Measurements from ENCODE around the gene HYAL2.
A peak's percentile ranks its signal among the peaks of the same experiment; 100 is the strongest.
"Not testable (repeated sequence)": the region's sequence is repeated elsewhere in the genome, so short reads cannot be mapped to it uniquely, and the experiment has no call there.

Gene HYAL2

DNA sequence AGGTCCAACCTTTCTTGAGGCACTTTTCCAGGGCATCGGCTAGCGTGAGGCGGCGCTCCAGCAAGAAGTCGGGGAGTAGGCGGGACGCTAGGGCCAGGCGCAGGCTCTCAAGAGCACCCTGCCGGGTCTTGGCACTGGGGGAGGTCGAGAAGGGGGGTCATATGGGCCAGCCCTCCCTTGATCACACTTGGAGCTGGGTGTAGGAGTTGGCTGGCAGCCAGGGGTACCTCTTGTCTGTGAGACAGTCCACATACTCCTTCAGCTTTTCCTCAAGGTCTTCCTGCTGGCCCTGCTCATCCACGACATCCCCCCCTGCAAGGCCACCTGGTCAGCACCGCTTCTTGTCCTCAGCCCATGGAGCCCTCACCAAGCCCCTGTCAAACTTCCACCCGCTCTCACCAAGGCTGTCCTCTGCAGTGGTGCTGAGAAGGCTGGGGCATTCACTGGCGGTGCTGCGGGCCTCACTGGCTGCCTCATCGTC is 32.3 kb downstream of the HYAL2 start:
- DNase-seq (ENCODE audit: low spot score), result no peak

DNA sequence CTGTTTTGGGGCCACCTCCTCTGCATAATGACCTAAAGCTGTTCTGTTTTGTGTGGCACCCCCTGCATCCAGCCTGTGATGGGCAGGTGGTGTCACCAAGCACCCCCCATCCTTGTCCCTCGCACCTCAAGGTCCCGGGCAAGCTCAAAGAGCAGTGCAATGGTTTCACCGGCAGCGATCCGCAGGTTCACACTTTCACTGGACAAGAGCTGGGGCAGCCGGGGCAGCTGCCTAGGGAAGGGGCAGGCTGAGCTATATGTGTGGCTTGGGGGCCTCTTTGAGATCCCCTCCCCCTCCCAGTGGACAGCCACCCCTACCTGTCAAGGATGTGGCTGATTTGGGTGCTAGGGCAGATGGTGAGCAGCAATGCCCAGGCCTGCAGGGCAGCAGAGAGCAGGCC is 33.4 kb downstream of the HYAL2 start:
- DNase-seq (ENCODE audit: low spot score), result no peak

DNA sequence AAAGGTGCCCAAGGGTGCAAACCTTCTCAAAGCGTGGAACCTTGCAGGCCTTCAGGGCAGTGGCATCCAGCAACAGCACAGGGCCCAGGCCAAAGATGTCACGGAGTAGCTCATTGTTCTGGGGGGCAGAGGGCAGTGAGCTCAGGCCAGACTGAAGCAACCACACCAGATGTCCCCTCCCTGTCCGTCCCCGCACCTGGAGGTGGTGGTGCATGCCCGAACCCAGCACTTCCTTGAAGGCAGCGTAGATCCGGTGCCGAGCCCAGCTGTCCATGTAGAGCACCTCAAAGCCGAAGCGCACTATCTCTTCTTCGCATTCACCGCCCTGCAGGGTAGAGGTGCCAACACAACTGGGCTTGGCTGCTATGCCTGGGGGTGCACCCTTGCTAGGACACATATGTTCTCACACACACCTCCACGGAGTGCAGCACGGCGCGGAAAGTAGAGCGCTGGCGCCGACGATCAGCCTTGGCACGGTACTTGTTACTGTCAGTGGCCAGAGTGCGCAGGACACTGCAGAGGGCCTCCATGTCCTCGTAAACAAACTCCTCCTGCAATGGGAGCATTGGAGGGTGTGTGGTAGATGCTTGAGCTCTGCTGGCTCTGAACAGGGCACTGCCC is 34.0 kb downstream of the HYAL2 start:
- DNase-seq (ENCODE audit: low spot score), result no peak

DNA sequence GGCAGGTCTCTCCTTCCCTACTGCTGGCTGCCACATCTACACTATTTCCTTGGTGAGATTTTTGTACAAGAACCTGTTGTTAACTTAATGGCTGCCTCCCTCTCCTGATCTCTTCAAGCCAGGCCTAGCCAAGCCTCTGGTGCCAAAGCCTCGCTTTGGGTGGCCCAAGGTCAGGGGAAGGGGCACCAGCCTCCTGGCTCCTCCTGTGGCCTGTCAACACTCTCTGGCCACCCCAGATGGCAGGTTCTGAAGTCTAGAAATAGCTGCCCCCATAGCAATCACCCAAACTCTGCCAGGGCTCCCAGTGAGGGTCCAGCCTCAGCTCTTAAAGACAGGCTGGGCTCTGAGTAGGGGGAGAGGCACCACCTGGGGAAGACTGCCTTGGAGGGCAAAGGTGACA is 35.3 kb downstream of the HYAL2 start:
- no peak for DNase-seq (ENCODE audit: low spot score)

DNA sequence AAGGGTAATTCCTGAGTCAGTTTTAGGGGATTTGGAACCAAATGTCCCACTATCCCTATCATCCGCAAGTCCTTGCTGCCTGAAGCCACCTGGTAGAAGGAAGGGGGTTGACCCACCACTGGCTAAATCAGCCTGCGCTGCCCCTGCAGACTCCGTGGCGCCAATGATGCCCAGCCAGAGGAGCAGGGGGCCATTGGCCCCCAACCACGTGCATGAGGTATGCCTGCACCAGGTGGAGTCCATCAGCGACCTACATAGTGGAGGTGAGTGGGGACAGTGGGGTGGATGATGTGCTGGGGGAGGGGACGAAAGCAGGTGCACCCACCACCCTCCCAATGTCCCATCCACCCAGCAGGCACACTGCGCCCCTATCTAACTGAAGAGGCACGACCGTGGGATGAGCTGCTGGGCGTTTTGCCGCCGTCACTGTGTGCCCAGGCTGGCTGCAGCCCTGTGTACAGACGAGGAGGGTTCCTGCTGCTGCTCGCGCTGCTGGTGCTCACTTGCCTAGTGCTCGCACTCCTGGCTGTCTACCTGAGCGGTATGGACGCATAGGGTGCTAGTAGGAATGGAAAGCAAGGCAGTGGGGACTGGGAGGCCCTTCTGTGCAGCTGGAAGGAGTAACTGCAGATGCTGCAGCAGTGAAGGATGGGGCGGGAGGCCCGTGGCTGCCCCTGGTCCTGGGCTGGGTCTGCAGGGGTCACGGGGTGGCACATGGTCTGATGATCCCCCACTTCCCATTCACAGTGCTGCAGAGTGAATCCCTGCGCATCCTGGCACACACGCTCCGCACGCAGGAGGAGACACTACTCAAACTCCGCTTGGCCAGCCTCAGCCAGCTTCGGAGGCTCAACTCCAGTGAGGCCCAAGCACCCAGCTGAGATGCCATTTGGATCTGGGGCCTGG is 36.0 kb downstream of the HYAL2 start:
- DNase-seq (ENCODE audit: low spot score), result no peak

DNA sequence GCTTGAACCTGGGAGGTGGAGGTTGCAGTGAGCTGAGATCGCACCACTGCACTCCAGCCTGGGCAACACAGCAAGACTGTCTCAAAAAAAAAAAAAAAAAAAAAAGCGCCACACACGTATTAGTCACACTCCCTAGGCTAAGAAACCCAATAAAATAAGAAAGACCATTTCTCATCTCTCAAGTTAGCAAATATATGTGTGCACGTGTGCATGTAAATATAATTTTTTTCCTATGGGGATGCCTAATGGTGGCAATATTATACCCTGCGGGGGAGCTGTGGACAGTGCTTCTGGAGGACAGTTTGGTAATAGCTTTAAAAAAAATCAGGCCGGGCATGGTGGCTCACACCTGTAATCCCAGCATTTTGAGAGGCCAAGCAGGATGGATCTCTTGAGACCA is 38.4 kb downstream of the HYAL2 start:
- DNase-seq (ENCODE audit: low spot score), result not testable (repeated sequence)

DNA sequence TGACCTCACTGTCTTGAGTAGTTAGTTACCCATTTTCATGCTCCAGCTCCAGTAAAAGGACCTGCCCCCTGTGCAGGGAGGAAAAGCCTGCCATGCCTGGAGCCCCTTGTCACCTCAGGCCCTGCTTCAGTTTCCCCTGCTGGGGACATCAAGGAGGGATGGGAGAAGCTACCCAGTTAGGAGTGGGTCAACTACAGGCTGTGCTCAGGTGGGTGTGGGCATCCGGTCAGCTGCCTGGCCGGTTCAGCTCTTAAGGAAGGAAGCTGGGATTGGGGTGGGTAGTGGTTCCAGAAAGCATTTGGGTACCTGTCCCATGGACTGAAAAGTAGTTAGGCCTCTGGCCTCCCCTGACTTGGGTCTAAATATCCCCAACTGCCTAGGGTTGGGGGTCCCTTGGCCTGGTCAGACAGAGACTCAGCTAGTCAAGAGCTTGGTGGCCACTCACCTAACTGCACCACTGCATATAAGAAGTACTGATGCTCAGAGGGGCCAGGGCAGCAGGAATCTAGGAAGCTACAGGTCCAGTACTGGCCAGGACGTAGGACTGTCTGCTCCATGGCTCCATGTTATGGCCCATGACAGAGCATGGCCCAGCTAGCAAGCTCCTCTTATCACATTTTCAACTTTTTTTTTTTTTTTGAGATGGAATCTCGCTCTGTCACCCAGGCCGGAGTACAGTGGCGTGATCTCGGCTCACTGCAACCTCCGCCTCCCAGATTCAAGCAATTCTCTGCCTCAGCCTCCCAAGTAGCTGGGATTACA is 43.1 kb downstream of the HYAL2 start:
- DNase-seq (ENCODE audit: low spot score), result no peak

DNA sequence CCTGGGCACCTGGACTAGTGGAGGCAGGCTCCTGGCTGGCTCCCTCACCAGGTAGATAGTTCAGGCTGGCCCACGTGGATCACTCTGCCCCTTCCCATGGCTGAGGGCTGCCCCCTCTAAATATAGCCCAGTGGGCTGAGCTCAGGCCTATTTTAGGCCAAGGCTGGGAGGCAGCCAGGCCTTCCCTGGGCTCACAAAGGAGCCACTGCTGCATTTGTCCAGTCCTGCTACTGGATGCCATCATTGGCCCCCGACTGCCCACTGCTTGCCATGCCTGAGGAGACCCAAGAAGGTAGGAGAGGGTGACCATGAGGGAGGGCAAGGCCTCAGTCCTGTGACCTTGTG is 43.7 kb downstream of the HYAL2 start, which contains the start of gene LSMEM2:
LSMEM2 (plus strand) TSS at position 208 of the 345 bp plus-strand sequence; CDS start at position 235, 27 bp downstream.
- DNase-seq (ENCODE audit: low spot score), result no peak

DNA sequence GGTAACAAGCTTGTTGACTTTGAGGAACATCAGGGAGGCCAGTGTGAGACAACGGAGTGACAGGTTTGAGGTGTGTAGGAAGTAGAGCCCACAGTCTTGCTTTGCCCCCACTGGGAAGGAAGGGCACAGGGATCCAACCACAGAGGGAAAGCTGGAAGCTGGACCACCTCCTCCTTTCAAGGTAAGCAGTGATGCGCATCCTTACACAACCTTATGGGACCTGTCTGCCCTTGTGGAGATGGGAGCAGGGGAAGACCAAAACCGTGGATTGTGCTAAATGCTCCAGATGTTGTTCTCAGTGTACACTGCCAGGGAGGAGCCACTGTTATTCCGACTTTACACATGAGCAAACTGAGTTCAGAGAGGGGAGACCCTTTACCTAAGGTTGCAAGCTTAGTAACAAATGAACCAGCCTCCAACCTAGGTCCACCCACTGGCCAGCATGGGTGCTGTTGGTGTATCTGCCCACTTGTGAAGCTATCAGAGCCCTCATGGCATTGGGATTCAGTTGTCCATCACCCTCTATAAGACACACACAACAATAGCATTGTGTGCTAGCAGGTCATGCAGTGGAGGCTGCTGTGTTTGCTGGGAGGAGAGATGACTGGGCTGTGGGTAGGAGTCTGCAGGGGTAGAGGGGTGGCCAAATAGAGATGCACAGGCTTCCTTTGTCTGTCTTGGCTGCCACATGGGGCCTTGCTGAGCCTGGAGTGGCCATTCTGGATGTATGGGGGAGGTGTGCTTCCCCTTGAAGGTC is 44.2 kb downstream of the HYAL2 start:
- DNase-seq (ENCODE audit: low spot score), result no peak

DNA sequence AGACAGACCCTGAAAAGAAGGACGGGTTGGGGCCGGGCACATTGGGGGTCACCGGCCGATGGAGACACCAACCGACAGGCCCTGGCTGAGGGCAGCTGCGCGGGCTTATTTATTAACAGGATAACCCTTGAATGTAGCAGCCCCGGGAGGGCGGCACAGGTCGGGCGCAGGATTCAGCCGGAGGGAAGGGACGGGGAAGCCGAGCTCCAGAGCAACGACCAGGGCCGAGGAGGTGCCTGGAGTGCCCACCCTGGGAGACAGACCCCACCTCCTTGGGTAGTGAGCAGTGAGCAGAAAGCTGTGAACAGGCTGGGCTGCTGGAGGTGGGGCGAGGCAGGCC is 45.8 kb downstream of the HYAL2 start:
- DNase-seq (ENCODE audit: low spot score), result no peak

DNA sequence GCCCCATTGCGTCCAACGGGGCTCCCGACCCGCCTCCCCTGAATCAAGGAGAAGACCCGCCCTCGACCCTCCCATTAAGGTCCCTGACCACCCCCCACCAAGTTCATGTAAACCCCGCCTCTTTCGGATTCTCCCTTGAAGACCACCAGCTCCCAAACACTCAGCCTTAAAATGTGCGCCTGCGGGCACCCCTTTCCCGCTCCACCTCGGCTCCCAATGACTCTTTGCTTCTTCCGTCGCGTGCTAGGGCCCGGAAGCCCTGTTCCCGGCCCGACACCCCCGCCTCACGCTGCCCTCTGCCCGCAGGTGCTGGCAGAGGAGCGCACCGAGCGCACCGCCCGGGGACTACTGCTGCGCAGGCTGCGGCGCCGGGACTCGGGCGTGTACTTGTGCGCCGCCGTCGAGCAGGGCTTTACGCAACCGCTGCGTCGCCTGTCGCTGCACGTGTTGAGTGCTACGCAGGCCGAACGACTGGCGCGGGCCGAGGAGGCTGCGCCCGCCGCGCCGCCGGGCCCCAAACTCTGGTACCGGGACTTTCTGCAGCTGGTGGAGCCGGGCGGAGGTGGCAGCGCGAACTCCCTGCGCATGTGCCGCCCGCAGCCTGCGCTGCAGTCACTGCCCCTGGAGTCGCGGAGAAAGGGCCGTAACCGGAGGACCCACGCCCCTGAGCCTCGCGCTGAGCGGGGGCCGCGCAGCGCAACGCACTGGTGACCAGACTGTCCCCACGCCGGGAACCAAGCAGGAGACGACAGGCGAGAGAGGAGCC is 46.4 kb downstream of the HYAL2 start:
- no peak for DNase-seq (ENCODE audit: low spot score)

DNA sequence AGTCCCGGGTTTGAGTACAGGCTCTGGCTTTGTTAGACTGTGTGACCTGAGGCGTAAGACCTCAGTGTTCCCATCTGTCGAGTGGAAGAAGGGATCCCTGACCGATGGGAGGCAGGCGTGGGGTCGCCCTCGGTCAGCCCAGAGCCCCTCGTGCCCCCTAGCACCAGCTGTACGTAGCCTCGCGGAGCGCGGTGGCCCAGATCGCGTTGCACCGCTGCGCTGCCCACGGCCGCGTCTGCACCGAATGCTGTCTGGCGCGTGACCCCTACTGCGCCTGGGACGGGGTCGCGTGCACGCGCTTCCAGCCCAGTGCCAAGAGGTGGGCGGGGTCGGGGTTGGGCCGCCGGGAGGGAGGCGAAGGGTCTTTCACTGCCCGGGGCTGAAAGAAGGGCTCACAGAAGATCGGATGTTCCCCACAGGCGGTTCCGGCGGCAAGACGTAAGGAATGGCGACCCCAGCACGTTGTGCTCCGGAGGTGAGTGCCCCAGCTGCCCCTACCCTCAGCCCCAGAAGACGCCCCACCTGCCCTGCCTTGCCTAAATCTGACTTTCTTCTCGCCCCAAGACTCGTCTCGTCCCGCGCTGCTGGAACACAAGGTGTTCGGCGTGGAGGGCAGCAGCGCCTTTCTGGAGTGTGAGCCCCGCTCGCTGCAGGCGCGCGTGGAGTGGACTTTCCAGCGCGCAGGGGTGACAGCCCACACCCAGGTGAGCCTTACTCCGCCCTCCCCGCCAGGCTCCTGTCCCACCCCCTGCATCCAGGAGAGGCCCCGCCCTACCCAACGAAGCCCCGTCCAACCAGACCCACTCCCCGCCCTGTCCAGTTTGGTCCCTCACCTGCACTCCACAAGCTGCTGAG is 47.2 kb downstream of the HYAL2 start:
- no peak for DNase-seq (ENCODE audit: low spot score)

DNA sequence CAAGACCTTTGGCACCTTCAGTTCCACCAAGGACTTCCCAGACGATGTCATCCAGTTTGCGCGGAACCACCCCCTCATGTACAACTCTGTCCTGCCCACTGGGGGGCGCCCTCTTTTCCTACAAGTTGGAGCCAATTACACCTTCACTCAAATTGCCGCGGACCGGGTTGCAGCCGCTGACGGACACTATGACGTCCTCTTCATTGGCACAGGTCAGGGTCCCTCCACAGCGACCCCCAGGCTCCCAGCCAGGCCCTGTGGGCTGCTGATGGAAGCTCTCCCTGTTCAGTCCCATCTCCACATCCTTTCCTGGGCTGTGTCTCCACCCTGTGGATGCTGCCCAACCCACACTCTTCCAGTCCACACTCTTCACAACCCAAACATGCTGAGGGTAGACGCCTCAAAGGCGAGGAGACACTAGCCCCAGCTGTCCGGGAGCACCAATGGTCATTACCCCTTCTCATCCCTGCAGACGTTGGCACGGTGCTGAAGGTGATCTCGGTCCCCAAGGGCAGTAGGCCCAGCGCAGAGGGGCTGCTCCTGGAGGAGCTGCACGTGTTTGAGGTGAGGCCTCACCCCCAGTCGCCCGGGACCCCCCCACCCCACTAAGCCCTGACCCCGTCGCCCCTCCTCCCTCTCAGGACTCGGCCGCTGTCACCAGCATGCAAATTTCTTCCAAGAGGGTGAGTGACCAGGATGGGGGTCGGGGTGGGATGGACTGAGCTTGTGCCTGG is 48.0 kb downstream of the HYAL2 start:
- peak; percentile 69 for DNase-seq (ENCODE audit: low spot score)

DNA sequence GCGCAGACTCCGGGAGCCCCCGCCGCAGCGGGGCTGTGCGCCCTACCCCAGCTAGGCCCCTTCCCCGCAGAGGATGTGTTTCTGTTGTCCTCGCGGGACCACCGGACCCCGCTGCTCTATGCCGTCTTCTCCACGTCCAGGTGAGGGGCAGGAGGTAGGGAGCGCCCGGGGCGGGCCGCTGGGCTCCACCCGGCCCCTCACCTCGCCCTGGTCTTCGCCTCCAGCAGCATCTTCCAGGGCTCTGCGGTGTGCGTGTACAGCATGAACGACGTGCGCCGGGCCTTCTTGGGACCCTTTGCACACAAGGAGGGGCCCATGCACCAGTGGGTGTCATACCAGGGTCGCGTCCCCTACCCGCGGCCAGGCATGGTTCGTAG is 48.9 kb downstream of the HYAL2 start:
- DNase-seq (ENCODE audit: low spot score), result no peak

DNA sequence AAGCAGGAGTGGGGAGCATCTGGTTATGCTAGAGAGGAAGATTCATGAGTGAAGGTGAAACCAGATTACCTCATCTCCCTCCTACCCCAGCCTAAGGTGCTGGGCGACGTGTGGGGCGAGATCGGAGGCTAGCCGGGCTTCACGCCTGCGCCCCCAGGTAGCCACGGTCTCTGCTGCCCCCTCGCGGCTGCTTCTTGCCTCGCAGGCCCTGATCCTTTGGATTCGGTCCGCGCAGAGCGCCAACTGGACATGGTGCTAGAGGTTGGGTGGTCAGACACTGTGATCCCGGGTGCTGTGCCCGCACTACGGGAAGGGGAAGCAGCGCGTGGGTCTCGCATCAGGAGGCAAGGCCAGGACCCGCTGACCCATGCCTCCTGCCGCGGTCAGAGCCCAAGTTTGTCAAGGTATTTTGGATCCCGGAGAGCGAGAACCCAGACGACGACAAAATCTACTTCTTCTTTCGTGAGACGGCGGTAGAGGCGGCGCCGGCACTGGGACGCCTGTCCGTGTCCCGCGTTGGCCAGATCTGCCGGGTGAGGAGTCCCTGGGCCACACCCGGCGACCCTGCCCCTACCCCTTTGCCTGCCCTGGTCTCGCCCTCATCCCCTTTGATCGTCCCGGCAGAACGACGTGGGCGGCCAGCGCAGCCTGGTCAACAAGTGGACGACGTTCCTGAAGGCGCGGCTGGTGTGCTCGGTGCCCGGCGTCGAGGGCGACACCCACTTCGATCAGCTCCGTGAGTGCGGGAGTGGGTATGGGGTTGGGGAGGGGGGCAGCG is 49.4 kb downstream of the HYAL2 start:
- DNase-seq (ENCODE audit: low spot score), result peak; percentile 77

DNA sequence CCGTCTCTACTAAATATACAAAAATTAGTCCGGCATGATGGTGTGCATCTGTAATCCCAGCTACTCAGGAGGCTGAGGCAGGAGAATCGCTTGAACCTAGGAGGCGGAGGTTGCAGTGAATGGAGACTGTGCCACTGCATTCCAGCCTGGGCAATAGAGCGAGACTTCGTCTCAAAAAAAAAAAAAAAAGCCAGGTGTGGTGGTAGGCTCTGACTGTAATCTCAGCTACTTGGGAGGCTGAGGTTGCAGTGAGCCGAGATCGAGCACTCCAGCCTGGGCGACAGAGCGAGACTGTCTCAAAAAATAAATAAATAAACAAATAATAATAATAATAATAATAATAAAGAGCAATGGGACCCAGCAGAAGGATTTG is 50.0 kb downstream of the HYAL2 start:
- DNase-seq (ENCODE audit: low spot score), result not testable (repeated sequence)

DNA sequence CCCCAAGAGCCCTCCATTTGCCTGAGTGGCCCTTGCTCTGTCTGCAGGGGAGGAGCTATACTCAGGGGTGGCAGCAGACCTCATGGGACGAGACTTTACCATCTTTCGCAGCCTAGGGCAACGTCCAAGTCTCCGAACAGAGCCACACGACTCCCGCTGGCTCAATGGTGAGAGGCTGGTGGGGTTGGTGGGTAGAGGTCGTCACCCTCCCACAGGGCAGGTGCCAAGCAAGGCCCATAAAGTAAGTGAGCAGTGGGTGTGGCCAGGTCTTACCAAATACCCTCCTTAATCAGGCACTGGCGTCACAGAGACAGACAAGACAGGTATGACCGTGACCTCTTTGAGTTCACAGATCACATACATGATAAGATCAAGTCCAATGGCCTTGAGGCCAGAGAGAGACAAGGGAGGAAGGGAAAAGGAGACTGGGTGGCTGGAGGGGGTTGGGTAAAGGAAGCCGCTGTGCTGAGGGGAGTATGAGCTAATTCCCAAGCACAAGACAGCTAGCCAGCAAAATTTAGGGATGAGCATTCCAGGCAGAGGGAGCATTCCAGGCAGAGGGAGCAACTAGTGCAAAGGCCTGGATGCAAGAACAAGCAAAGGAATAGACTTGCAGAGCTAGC is 51.1 kb downstream of the HYAL2 start:
- no peak for DNase-seq (ENCODE audit: low spot score)

DNA sequence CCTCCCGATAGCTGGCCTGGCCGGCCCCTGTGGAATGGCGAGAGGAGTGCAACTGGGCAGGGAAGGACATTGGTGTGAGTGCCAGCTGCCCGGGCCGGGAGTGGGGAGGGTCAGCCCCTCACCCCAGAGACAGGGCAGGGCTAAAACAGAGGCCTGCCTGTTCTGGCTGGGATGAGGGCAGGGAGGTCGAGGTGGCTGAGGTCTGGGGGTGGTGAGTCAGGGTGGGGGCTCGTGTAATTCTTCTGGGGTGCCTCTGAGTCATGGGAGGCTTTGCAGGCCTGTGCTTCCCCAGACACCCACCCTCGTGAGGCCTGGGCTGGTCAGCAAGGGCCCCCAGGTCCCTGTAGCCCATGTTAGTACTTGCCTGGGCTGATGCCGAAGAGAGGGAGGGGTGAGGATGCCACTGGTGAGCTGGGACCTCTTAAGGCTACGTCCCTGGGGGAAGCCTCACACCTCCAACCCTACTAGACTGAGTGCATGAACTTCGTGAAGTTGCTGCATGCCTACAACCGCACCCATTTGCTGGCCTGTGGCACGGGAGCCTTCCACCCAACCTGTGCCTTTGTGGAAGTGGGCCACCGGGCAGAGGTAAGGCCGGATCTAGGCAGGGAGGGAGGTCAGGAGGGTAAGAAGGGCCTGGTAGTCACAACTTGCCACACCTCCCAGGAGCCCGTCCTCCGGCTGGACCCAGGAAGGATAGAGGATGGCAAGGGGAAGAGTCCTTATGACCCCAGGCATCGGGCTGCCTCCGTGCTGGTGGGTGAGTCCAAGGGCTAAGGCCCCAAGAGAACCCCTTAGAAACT is 51.9 kb downstream of the HYAL2 start:
- DNase-seq (ENCODE audit: low spot score), result no peak

Measured in CD4-positive, alpha-beta T cell treated with Interleukin-6 at 100 ng/mL for 8 hours (primary cell).